Inflammatory macrophage treated with lipopolysaccharide for 4 hours (primary cell): ENCODE results near the gene PSMA3.
"Not testable (repeated sequence)": the region's sequence is repeated elsewhere in the genome, so short reads cannot be mapped to it uniquely, and the experiment has no call there.

Experiments used
- DNase-seq: peaks from one replicate; pipeline ENCODE4 v3.0.0-alpha.2; 2020

The PSMA3 gene

DNA sequence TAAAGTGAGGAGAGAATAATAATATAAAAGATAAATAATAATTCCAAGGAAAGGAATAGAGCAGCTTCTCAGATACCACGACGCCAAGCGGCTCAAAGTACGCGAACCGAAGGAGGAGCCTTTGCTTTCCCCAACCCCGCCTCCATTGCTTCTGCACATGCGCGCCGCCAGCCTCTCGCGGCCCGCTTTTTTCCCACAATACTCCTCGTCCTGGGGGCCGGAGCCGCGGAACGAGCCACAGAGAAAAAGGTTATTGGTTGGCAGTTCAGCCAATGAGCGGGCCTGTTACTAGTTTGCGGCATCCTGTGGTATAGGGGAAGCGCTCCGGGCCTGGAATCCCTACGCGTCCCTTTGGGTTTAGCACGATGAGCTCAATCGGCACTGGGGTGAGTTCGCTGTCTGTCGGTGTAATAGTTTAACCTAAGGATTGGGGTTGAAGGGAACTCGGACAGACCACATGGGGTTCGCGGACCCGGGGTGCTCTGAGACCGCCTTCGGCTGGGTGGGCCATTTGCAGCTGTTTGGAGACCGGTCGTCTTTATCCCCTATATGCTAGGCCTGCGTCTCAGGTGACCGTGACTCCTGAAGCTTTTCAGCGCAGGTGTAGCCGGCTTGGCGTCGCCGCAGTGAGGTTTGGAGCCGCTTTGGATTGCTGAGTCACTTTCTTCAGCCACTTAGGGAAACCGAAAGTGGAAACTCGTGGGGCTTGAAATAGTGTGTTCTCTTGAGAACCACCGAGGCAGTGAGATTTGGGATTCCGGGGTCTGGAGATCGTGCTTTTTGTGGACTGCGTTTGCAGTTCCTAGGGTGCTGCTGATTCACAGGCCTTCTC, at the start of gene PSMA3:
Gene PSMA3, plus strand, starts transcription at position 288 of the 832 bp plus-strand sequence. Its CDS starts 78 bp downstream, at position 366.
- DNase-seq = peak; percentile 99

DNA sequence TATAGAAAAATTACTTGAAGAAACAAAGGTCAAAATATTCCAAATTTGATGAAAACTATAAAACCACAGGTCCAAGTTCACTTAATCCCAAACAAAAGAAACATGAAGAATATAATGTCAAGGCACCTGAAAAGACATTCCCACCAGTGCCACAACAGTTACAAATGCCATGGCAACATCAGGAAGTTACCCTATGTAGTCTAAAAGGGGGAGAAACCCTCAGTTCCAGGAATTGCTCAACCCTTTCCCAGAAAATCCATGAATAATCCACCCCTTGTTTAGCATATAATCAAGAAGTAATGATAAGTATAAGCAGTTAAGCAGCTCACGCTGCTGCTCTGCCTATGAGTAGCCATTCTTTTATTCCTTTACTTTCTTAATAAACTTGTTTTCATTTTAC, 48.4 kb upstream of the PSMA3 start:
- no peak for DNase-seq

DNA sequence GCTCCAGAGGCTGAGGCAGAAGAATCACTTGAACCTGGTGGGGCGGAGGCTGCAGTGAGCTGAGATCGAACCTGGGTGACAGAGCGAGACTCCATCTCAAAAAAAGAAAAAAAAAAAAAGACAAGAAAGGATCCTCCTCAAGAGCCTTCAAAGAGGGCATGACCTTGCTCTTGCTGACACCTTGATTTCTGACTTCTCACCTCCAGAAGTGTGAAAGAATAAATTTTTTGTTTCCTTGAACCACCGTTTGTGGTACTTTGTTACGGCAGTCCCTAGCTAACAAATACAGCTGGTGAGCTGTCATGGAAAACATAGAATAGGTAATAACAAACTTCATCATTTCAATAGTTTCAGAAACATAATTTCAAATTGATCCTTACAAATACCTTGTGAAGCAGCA, 46.6 kb upstream of the PSMA3 start:
- no peak for DNase-seq

DNA sequence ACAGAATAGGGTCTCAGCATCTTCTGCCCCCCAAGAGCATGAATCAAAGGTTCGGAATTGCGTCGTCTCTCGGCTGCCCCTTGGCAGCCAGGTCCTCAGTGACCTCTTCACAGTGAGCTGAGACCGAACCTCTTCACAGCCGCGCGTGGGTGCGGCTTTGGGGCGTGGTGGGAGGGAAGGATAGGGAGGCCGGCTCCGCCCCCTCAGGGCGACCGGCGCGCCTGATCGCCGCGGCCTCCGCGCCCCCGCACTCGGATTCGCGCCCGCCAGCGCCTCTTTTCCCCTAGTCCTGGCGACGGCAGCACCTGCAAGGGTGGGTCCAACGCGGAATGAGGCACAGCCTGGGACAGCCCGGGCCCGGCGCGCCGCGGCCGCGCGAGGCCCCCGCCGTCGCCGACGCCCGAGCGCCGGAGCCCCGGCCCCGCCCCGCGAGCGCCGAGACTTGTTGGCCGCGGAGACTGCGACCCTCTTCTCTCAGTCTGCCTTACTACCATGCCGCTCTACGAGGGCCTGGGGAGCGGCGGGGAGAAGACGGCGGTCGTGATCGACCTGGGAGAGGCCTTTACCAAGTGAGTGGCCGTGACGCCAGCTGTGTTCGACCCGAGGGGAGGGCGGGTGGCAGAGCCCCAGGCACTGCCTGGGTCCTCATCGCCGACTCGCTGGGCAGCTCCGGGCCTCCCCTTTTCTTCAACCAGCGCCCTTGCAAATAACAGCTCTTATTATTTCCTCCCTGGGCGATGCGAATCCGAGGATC, 44.7 kb upstream of the PSMA3 start, which contains the start of gene ACTR10:
Gene ACTR10, plus strand, starts transcription at position 424 of the 754 bp plus-strand sequence. Its CDS starts 69 bp downstream, at position 493.
- peak; percentile 88 for DNase-seq

DNA sequence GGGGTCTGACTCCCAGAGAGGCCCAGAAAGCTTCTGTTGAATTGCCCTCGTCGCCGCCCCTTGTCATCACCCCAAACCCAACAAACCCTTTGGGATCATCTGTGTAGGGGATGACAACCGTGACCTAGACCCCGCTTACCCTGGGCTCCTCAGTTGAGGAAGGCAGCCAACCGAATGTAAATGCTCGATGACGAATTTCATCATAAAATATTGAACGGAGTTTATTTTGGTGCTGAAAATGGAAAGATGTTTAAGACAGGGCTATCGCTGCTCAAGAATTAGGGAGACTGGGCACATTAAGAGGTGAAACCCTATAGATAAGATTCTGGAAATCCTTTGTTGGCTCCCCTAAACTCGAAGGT, 44.2 kb upstream of the PSMA3 start:
- DNase-seq = no peak

DNA sequence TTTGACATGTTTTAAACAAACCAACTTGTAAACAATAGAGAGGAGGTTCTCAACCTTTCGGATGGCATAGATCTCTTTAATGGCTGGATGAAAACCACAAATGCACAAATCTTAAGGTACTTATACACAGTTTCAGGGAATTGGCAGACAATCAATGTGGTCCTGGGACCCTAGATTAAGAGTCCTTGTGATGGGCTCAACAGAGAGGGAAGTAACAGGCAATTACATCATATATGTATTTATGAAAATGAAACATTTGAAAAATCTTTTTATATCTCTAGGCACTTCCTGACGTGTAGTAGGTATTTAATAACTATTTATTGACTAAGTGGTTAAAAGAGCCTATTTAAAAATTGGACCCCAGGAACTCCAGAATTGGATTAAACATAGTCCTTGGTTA, 43.8 kb upstream of the PSMA3 start:
- peak; percentile 59 for DNase-seq

DNA sequence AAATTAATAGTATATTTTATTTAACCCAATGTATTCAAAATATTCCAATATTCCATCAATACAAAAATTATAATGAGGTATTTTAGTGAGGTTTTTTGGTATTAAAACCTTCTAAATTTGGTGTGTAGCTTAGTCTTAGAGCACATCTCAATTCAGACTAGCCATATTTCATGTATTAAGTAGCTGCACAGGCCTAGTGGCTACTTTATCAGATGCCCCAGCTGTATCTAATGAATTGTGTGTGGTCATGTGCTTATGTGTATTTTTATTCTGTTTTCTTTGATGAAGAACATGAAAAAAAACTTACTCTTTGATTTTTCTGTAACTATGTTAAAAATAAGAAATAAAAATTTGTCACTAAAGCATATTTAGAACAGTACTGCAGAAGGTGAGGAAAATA, 31.5 kb upstream of the PSMA3 start:
- DNase-seq = no peak

DNA sequence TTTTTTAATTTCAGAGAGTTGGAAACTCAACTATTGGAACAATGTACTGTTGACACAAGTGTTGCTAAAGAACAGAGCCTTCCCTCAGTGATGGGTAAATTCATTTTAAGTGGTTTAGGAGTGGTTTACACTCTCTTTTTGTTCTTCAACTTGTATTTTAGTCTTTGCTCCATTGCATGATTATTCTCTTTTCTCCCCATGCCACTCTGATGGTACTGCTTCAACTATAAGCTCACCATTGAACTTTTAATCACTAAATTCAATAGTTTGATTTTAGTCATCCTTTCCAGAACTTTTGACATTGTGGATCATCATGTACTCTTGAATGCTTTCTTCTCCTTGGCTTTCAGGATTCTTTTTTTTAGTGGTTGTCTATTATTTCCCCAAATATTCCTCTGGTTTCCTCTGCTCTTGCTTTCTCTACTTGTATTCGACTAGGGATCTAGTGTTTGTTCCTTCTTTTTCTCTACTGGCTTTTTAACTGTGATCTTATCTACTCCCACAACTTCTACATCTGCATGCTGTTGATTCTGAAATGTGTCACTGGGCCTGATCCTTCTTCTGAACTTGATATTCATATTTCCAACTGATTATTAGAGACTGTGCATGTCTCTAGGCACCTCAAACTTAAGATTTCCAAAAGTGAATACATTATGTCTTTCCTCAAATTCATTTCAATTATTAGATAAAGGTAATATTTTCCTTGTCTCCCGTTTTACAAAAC, 29.3 kb upstream of the PSMA3 start:
- no peak for DNase-seq

DNA sequence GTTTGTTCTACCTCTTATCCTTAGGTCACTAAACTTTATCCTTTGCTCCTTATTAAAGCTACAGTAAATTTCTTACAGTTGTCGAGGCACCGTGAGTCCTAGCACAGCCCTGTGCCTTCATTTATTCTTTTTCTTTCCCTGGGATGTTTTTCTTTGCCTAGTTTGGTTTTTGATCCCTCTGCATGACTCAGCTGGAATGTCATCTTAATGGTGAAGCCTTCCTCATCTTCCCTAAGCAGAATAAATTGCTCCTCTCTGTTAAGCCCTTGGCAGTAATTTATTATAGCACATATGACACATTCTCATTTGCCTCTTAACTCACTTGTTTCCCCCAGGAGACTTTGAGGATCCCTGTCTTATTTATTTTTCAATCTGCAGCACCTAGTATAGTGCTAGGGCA, 28.1 kb upstream of the PSMA3 start:
- no peak for DNase-seq

DNA sequence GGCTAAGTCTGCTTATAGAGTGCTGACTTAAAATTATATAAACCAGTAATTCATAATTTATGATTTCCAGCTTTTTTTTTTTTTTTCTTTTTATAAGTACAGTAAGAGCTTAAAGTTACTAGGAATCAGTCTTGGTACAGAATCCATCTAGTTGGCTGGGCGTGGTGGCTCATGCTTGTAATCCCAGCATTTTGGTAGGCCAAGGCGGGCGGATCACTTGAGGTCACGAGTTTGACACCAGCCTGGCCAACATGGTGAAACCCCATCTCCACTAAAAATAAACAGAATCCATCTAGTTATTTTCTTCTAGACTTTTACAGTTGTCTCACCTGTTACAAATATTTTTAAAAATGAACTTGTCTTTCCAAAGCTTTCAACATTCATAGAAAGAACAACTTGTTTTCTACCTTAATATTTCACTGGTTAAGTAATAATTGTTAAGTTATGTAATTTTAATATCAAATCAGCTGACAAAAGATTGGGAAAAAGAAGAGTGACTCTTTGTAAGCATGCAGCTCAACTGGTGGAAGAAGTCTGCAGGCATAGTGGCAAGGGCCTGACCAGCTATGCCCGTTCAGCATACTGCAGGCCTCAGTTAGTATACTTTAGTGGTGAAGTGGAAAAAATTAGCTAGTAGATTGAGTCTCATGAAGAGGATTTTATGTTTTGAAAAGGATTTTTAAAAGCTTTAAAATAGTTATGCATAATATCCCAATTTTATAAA, 17.4 kb upstream of the PSMA3 start:
- DNase-seq = no peak

DNA sequence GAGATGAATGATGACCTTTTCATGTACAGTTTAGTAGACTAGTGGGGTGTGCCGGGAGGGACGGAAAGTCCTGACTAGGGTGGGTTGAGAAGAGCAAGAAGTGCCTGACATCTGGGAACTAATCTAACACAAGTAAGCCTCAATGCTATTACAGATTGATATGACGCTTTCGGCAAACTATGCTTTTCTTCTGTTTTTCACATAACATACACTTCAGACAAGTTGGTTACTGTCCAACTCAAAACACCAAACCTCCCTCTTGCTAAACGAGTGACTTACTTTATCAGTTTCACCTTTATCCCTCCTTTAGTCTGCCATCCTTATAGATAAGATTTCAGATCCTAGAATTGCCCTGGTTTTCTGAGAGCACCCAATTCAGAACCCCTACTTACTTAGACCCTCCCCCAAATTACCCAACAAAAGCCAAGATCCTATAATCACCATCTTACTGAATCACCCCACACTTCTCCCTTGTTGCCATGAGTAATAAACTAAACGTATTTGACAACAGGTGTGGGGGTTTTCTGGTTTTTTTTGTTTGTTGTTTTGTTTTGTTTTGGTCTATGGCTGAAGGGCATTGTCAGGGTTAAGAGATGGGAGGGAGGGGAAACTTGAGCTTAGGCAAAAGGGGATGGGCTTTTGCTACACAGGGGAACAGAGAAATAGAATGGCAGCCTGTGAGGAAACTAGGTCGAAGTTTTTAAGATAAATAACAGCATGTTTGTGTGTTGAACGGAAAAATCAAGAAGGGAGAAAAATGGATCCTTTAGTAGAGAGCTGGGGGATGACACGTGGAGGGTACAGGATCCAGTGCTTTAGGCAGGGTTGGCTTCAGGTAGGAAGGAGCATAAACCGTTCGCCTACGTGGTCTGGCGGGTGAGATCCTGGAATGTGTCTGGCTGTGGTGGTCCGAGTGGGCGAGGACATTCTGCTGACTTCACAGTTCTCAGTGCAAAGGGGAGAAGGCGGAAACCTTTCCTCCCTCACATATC, 6.1 kb upstream of the PSMA3 start:
- no peak for DNase-seq

DNA sequence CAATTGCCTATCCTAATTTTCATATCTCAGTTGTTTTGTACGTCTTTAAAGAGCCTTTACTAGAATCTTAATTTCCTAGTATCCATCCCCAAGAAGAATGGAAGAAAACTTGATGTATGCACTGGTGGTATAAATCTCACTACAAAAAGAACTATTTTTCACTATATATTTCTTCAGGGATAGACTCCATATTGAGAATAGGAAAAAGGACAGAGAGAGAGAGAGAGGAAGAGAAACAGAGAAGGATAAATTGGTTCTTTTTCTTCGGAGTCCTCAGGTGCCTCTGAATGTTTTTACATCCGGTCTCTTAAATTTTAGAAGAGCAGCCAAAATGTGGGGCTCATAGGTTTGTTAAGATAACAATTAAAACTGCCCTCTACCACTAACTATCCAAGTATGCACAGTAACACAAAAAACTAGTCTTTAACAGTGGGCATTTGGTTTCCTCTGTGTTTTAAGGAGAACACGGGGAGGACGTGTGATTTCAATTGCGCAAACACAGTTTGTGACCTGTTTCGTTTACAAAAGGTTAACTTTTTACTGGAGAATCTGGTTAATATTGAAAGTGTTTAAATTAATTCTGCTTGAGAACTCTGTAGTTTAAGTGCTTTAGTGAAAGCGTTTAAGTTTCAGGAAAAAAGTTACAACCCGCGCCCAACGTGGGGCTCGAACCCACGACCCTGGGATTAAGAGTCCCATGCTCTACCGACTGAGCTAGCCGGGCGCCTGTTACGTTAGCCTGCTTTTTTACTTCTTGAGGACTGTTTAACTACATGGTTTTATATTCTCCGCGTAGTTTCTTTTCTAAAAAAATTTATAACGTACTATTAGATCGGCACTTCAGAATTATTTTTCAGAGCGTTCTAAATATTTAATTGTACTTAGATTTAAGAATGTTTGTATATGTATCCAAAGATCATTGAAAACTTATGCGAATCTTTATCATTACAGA, 5.1 kb upstream of the PSMA3 start:
- DNase-seq = peak; percentile 77

DNA sequence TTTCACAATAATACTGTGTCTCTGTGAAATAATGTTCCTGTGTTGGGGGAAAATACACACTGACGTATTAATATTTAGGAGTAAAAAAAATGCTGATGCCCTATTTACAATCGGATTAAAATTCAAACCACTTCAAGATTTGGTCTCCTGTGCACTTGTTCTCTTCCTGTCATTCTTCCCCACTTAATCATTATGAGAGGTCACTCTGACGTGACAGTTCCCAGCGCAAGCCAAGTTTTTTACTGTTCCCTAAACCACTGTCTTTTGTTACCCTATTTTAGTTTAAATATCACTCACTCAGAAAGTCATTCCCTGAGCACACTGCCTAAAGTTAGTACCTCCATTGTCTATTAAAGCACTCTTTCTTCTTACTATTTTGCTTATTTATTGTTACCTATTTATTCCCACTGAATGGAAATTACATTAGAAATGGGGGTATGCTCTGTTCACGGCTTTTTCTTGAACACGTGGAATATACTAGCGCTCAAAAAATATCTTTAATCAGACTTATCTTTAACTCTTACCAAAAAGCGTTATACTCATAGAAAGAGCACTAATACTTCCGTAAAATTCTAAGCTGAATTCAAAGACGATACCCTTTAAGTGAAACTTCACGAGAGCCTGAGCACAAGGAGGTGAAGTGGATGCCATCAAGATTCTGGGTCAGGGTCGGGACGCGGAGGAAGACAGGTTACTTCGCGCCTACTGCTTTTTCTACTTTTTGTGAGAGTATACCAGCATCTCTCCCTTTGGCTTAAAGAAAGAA, 670 bp upstream of the PSMA3 start:
- DNase-seq = peak; percentile 61

DNA sequence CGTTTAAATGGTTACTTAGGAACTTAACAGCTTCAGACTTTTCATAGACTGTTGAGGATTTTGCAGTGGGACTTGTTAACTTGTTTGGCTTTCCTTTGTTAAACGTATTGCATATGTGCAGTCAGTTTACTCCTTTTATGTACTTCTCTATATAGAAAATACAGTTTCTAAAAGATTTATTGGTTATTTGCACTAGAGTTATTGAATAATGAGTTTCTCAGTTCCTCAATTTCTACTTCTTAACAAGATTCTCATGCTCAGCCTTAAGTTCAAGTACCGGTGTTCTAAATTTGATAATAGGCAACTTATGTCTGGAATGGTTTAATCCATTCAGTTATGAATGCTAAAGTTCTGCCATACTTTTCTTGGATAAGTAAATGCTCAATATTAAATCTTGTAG, 919 bp downstream of the PSMA3 start:
- DNase-seq = no peak

DNA sequence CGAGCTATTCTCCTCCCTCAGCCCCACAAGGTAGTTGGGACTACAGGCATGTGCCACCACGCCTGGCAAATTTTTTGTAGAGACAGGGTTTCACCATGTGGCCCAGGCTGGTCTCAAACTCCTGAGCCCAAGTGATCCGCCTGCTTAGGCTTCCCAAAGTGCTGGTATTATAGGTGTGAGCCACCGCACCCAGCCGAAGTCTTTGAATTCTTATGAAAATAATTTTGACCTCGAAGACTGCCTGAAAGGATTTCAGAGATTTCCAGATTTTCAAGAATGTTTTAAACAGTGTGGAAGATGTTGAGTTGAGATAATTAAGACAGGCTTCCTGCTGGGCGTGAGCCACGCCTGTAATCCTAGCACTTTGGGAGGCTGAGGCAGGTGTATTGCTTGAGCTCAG, 5.0 kb downstream of the PSMA3 start:
- no peak for DNase-seq

DNA sequence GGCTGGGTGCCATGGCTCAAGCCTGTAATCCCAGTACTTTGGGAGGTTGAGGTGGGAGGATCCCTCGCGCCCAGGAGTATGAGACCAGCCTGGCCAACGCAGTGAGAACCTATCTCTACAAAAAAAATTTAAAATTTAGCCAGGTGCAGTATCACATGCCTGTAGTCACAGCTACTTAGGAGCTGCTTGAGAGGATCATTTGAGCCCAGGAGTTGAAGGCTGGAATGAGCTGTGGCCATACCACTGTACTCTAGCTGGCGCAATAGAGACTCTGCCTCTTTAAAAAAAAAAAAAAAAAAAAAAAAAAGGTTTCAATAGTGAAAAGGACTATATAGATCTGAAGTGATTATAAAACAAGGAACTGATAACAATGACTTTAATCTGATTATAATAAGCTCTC, 13.5 kb downstream of the PSMA3 start:
- no peak for DNase-seq

DNA sequence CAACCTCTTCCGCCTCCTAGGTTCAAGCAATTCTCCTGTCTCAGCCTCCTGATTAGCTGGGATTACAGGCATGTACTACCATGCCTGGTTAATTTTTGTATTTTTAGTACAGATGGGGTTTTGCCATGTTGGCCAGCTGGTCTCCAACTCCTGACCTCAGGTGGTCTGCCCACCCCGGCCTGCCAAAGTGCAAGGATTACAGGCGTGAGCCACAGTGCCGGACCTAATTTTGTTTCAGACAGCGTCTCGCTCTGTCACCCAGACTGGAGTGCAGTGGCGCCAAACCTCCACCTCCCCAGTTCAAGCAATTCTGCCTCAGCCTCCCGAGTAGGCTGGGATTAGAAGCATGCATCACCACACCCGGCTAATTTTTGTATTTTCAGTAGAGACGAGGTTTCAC, 17.4 kb downstream of the PSMA3 start:
- not testable (repeated sequence) for DNase-seq

DNA sequence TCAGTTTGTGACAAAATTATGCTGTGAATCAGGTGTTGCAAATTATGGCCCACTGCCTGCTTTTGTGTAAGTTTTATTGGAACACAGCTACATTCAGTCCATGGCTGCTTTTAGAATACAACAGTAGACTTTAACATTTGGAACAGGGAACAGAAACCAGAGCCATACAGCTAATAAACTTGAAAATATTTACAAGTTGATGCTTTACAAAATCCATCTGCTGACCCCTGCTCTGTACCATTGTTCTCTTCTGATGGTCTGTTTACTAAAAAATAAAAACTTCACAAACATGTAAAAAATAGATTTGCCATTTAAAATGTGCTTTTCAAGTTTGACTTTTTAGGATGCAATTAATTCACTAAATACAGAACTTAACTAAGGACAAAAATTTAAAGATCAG, 20.8 kb downstream of the PSMA3 start:
- DNase-seq = no peak

DNA sequence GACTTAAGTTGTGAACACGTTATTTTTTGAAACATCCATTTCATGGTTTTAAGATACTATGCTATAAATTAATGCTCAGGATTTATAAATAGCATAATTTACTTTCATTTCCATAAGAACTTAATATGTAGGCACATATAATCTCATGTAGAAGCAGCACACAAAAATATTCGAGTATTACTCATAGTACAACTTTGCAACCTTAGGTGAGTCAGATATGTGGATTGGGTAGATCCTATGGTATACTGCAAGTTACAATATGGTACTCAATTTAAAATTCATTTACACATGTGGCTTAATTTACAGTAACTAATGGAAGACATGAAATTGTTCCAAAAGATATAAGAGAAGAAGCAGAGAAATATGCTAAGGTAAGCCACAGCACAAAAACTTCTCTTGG, 26.0 kb downstream of the PSMA3 start:
- no peak for DNase-seq
